Upper lobe of left lung (tissue), 4 donors: Measurements from ENCODE around the gene ARHGAP35.

ENCODE experiments used
- EP300 ChIP-seq, 4 donors: sonication (generic); formaldehyde crosslinking; IDR thresholded peaks; one replicate each; pipeline ENCODE4 v1.5.1; 2017; ENCODE audit warnings: antibody characterized with exemption in 4 of 4, control low read depth in 2 of 4
- POLR2AphosphoS5 ChIP-seq, 2 donors: sonication (generic); formaldehyde crosslinking; IDR thresholded peaks; one replicate each; pipeline ENCODE4 v1.5.1; 2017; ENCODE audit warnings: antibody characterized with exemption in 2 of 2
- TF ChIP-seq, protein P1 (sequence below), 6 experiments: fragments of 450-650 bp in 4 of 6; fragments of 200-600 bp in 2 of 6; sonication (generic) in 2 of 6; IDR thresholded peaks; one replicate each; pipeline ENCODE4 v1.5.1; 2016 to 2019; ENCODE audit warnings: antibody characterized with exemption in 6 of 6

DNA sequence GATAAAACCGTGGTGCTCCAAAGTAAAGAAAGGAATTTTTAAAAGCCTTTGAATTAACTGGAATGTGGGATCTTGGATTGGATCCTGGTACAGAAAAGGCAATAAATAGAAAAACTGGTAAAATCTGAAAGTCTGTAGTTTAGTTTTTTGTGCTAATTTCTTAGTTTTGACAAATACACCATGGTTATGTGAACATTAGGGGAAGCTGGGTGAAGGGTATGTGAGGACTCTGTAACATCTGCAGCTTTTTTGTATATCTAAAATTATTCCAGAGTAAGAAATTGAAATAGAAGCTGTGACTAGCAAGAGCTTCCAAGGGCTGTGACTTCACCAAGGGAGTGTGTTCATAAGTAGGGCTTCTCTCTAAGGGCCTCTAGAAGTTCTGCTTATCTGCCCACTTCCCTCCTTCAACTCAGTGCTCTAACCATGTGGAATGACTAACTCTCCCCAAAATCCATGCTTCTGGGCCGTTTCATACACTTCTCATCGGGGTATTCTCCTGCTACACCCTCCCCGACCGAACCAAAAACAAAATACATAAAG, 26.5 kb downstream of the ARHGAP35 start:
- TF ChIP-seq, protein P1, sequence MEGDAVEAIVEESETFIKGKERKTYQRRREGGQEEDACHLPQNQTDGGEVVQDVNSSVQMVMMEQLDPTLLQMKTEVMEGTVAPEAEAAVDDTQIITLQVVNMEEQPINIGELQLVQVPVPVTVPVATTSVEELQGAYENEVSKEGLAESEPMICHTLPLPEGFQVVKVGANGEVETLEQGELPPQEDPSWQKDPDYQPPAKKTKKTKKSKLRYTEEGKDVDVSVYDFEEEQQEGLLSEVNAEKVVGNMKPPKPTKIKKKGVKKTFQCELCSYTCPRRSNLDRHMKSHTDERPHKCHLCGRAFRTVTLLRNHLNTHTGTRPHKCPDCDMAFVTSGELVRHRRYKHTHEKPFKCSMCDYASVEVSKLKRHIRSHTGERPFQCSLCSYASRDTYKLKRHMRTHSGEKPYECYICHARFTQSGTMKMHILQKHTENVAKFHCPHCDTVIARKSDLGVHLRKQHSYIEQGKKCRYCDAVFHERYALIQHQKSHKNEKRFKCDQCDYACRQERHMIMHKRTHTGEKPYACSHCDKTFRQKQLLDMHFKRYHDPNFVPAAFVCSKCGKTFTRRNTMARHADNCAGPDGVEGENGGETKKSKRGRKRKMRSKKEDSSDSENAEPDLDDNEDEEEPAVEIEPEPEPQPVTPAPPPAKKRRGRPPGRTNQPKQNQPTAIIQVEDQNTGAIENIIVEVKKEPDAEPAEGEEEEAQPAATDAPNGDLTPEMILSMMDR (IDR thresholded peaks at IDR 0.05) = no peak
- TF ChIP-seq POLR2AphosphoS5 (IDR thresholded peaks at IDR 0.05) (no peak), EP300 (IDR thresholded peaks at IDR 0.05) (no peak)
